NCI-H146 treated with DMSO at 0.1 percent for 48 hours (cell line): Measurements from ENCODE around the gene OXT.
"Not testable (repeated sequence)": the region's sequence is repeated elsewhere in the genome, so short reads cannot be mapped to it uniquely, and the experiment has no call there.

ENCODE experiments used
- DNase-seq: peaks from one replicate; lab custom pipeline; 2025; ENCODE audit not compliant: unreplicated experiment; lab: John Stamatoyannopoulos, UW

Gene OXT

DNA sequence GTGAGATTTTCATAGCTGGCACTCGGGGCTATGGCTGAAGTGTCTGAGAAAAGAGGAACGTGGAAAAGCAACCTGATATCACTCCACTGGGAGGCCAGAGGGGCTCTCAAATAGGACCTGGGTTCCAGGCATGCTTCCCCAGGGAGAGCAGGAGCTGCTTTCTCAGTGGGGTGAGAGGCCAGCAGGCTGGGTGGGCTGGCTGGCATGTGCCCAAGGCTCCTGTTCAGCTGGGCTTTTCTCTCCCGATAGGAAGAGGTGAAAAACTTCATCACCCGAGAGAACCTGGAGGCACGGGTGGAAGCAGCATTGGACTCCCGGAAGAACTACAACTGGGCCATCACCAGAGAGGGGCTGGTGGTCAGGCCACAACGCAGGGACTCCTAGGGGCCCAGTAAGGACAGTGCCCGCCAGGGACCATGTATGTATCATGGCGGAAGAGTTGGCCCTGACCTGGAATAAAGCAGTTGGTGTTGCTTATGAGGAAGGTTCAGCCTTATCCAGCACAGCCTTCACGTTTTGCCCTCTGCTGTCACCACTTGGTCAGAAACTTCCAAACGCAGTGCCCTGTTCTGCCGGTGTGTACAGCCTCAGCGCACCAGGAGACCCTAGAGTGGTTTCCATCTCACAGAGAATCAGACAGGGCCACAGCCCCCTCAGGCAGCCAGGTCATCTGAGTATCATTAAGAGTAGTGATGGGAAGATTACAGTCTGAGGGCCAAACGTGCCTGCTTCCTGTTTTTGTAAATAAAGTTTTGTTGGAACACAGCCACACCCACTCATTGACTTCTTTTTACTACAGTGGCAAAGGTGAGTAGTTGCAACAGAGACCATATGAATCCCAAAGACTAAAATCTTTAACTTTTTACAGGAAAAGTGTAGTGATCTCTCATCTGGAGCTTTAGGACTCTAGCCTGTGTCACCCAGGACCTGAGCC is 23.7 kb upstream of the OXT start:
- DNase-seq: no peak

DNA sequence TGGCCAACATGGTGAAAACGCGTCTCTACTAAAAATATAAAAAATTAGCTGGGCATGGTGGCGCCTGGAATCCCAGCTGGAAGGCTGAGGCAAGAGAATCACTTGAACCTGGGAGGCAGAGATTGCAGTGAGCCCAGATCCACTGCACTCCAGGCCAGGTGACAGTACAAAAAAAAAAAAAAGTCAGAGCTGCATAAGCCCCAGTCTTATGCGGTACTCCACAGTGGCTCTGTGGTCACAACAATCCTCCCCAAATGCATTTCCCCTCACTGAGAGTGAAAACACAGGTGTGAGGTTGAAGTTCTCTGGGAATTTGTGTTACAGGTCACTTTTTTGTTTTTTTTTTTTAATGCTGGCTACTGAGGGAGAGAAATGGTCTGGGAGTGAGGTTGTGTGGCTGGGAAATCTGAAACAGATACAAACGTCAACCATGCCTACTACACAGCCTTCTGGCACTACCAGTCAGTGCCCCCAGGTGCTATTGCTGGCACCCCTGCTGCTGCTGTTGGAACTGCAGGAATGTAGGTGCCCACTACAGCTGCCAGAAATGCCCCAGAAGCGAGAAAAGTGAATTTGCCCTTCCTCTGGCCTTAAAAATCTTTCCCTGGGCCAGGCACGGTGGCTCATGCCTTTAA is 19.9 kb upstream of the OXT start:
- no peak for DNase-seq

DNA sequence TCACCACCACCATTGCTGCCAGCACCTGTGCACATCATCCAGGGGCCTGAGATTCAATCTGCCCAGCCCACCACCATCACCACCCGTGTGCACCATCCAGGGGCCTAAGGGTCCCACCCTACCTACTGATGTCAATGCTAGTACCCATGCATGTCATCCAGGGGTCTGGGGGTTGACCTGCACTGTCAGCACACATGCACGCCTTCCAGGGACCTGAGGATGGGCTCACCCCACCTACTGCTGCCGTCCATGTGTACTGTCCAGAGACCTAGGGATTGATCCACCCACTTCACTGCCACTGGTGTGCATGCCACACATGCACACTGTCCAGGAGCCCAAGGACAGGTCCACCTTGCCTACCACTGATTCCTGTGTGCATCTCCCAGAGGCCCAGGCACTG is 11.9 kb upstream of the OXT start:
- DNase-seq: no peak

DNA sequence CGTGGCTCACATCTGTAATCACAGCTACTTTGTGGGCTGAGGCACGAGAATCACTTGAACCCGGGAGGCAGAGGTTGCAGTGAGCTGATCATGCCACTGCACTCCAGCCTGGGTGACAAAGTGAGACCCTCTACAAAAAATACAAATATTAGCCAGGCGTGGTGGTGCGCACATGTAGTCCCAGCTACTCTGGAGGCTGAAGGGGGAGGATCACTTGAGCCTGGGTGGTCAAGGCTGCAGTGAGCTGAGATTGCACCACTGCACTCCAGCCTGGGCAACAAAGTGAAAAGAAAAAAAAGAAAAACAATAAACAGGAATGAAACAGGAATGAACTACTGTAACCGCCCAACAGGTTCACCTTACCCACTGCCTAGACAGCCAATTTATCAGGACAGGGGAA is 7.3 kb upstream of the OXT start:
- DNase-seq: not testable (repeated sequence)

DNA sequence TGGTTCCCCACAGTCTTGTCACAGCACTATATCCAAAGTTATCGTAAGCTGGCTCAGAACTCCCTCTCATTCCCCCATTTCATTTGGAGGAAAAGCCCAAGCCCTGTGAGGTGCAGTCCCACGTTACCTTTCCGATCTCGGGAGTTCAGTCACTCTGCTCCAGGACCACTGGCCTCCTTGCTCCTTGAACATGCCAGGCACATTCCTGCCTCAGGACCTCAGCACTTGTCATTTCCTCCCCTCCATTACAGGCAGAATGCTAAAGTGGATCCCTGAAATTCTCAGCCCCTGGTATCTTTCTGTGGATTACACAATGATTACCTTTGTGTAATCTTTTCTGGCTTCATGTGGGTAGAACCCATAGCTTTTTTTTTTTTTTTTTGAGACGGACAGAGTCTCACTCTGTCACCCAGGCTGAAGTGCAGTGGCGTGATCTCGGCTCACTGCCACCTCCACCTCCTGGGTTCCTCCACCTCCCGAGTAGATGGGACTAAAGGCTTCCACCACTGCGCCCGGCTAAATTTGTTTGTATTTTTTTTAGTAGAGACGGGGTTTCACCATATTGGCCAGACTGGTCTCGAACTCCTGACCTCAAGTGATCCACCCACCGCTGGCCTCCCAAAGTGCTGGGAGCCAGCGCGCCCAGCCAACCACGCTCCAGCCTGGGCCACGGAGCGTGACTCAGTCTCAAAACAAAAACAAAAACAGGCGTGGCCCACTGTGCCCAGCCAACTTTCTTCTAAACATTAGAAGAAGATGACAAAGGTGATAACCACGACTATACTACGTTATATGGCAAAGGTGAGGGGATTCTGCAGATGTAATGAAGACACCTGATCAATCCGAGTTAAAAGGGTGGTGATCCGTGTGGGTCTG is 4.0 kb upstream of the OXT start:
- DNase-seq: no peak

DNA sequence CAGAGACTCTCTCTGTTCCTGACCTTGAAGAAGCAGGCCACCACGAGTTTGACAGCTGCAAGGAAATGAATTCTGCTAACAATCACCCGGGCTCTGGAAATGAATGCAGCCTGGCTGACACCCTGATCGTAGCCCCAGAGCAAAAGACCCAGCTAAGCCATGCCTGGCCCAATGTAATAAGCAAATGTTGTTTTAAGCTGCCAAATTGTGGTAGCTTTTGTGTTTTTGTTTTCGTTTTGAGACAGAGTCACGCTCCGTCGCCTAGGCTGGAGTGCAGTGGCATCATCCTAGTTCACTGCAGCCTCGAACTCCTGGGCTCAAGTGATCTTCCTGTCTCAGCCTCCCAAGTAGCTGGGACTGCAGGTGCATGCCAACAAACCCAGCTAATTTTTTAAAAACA is 3.3 kb upstream of the OXT start:
- no peak for DNase-seq

DNA sequence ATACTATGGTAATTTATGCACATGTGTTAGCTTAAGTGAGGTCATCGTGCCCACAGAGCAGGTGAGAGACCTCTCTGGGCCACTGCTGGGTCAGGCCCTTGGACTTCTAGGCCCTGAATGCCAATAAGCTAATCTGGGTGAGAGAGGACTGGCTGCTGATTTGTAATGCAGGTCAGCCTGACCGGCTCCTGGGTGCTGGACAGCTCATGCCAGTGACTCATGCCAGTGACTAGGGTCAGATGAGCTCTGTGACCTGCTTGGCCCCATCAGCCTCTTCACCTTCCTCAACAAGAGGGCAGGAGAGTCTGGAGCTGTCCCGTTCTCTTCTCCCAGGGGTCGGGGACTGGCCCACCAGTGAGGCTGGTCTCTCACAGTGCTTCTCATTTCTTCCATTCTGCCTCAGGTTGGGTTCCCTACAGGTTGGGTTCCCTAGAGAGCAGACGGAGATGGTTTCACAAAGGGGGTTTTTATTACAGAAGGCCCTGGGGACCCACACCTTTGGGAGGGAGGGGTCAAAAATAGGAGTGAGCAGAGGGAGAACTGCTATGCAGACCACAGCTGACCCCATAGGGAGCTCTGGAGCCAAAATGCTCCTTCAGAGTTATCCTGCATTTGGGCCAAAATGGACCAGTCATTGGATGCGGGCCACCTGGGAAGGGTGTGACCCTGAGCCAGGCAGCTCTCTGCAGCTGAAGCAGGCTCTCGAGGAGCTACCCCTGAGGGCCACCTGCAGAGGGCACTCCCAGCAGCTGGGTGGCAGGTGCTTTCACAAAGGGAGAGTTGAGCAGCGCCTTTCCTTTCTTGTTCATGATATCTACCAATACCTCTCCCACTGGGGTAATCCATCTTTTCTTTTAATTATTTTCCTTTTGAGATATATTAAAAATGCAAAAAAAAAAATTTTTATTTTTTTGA is 2.2 kb upstream of the OXT start:
- DNase-seq: peak; percentile 50

DNA sequence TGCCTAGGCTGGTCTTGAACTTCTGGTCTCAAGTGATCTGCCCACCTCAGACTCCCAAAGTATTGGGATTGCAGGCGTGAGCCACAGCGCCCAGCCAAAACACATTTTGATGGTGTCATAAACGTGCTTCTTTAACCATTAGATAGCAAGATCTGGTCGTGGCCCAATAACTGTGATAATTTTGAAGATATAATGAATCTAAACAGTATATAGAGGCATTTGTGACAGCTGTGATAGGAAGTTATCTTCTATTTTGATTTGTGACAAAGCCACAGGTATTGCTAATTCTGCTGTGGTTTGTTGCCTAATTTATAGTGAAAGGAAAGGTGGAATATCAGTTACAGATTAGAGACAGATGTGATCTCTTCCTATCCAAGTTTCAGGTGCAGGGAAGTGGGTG is 695 bp upstream of the OXT start:
- no peak for DNase-seq

DNA sequence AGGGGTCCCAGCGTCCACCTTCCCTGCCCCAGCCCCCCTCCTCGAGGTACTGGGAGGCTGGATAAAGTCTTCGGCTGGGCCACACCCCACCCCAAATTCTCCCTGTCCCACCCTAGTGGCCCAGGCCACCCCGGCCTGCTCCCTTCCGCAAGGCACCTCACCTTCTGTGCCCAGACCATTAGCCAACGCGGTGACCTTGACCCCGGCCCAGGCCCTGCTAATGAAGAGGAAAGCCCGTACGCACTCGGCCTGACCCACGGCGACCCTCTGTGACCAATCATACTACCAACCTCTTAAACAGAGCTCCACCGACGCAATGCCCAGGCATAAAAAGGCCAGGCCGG is 182 bp upstream of the OXT start:
- DNase-seq: no peak

DNA sequence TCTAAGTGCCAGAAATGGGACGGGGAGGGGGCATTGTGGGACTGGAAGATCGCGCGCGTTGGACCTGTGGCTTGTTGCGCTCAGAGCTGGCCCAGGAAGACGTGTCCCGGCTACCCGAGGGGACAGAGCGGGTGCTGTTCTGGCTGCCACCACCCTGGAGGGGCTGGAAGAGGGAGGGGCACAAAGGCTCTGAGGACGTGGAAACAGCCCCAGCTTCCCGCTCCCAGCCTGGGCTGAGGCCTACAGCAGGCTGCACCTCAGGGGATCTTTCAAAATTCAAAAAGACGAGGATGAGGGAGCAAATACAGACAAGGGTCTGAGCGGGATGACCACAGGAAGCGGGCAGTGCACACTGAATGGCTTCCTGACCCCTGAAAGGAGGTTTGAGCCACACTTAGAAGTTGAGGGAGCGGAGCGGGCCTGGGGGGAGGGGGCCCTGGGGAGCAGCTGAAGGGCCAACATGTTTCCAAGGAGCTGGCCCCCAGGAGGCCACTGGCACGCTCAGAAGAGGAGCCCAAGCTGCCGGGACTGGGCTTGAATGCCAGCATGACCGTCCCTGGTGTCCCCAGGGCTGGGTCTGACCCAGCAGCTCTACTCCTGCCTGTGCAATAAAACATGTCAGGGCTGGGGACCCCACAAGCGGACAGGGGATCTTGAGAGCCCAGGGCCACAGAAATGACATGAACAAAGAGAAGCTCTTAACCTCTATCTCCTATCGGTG is 1.3 kb downstream of the OXT start:
- no peak for DNase-seq

DNA sequence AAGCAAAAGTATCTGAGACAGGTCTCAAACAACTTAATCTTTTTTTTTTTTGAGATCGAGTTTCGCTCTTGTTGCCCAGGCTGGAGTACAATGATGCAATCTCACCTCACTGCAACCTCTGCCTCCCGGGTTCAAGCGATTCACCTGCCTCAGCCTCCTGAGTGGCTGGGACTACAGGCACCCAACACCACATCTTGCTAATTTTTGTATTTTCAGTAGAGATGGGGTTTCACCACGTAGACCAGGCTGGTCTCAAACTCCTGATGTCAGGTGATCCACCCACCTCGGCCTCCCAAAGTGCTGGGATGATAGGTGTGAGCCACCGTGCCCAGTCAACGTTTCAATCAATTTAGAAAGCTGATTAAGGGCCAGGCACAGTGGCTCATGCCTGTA is 1.8 kb downstream of the OXT start:
- DNase-seq: not testable (repeated sequence)

DNA sequence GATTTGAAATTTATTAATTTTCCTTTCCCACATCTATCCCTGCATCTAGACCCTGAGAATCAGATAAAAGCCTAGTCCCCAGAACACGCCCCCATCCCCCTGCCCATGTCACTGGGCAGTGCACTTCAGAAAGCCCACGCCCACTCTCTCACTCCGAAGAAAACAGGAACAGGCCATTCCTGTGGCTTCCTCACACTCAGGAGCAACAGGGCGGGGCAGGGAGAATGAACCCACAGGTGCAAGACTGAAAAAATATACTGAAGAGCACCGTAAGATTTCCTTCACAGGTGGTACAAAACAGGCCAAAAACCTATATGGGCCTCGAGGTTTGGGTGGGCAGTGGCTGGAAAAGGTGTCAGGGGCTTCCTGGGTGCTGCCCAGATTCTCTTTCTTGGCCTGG is 3.4 kb downstream of the OXT start:
- DNase-seq: no peak

DNA sequence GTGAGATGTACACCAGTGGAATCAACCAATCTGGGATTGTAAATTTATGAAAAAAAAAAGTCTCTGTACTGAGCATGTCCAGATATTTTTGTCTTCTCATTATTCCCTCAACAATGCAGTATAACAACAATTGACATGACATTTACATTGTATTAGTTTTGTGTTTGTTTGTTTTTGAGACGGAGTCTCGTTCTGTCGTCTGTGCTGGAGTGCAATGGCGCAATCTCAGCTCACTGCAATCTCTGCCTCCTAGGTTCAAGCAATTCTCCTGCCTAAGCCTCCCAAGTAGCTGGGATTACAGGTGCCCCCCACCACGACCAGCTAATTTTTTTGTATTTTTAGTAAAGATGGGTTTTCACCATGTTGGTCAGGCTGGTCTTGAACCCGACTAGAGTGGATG is 3.9 kb downstream of the OXT start:
- not testable (repeated sequence) for DNase-seq

DNA sequence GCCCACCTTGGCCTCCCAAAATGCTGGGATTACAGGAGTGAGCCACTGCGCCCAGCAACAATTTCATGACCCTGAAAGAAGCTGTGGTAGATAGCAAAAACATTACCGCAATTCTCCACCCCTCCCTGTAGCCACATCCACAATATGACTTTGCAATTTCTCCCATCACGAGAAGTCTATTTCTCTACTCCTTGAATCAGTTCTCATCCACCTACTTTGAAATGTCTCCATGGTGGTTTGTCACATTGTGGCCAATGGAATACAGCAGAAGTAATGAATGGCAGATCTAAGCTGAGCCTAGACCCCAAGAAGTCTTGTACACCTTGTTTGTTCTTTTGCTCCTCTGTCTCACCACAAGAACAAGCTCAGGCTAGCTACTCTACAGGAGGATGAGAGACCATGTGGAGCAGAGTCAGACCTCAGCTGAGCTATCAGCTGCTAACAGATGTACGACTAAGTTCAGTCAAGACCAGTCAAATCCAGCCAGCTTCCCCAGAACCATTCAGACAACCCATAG is 6.3 kb downstream of the OXT start:
- DNase-seq: no peak

DNA sequence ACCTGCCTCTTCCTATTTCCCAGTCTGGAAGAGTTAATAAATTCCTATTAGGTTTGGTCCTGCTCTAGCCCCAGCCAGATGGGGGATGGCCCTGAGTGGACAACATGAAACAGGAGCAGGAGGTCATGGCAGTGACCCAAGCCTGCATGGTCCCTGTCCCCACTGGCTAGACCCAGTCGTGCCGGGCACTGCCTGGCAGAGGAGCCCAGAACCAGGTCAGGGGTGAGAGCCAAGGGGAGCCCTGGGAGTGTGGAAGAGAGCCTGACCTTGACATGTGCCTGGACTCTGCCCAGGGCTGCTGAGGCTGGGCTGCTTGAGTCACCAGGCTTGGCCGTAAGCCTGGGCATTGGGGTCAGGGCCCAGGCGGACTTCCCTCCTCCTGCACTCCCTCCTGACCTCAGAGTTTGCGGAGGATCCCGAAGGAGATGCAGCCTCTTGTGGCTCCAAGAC is 9.5 kb downstream of the OXT start:
- no peak for DNase-seq

DNA sequence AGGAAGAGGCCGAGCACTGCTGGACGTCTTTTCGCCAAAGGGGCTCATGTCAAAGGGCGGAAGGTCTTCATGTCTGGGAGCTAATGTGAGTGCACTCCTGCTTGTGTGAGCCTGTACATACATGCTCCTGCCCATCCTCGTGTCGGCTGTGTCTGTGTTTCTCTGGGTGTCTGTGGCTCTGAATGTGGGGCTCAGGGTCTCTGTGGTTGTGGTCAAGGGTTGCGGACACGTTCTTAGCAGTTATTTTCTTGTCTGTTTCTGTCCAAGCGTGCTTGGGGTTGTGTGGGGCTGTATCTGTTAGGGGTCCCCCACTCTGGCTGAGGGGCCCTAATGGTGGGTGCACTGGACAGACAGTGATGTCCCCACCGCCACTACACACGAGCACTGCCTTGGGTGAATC is 10.2 kb downstream of the OXT start:
- DNase-seq: no peak

DNA sequence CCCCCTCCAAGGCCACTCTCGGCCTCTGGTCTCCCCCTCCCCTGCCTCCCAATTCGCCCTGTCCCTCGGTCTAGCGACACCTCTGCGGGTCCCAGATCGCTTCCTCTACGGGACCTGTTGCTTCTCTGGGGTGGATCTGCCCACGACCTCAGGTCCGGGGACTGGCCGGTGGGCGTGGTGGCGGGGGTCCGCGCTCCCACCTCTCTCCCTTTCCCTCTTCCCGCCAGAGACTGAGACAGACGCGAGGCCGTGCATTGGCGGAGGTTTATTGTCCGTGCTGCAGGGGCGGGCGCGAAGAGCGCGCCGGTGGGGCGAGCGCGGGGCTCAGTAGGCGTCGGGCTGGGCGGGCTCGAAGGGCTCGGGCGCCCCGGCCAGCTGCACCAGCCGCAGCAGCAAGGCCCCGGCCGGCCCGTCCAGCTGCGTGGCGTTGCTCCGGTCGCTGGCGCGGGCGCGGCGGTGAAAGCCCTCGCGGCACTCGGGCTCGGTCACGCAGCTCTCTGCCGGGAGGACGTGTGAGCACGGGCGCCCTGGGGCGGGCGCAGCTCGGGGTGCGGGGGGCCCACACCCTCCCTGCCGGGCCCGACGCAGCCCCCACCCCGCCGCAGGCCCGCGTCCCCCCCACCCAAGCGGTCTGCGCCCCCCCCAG is 11.0 kb downstream of the OXT start:
- no peak for DNase-seq

DNA sequence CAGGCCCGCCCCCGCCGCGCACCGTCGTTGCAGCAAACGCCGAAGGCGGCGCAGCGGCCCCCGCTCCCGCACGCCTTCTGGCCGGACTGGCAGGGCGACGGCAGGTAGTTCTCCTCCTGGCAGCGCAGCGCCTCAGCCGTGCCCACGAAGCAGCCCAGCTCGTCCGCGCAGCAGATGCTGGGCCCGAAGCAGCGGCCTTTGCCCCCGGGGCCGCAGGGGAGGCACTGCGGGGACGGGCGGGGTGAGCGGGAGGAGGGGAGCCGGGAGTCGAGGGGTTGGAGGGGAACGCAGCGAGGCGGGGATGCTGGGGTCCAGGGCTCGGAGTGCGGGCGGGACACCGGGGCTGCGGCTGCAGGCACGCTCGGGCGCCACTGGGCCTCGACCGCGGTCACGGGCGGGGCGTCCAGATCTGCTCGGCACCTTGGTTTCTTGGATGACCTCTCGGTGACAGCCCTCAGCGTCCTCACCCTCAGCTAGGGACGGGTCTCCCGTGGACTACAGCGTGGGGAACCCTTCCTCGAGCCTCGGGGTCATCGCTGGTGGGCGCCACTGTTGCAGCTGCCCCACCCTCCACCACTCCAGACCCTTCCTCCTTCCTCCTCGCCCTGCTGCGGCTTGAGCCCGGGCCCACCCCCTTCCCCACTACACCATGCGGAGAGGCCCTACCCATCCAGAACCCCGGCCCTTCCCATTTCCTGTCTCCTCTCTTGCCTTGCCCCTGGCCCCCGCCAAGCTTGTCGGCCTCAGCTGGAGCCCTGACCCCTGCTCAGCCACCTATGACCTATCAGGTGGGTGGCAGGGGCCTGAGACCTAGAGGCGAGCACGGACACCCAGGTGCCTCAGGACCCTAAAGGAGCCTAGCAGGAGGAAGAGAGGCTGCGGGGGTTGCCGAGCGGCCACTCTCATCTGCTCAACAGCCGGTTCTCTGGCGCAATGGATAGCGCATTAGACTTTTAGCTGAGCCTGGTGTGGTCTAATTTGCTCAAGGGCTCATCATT is 11.8 kb downstream of the OXT start:
- DNase-seq: no peak
